ENCODE measurements around the gene SORCS2.

SORCS2 gene

DNA sequence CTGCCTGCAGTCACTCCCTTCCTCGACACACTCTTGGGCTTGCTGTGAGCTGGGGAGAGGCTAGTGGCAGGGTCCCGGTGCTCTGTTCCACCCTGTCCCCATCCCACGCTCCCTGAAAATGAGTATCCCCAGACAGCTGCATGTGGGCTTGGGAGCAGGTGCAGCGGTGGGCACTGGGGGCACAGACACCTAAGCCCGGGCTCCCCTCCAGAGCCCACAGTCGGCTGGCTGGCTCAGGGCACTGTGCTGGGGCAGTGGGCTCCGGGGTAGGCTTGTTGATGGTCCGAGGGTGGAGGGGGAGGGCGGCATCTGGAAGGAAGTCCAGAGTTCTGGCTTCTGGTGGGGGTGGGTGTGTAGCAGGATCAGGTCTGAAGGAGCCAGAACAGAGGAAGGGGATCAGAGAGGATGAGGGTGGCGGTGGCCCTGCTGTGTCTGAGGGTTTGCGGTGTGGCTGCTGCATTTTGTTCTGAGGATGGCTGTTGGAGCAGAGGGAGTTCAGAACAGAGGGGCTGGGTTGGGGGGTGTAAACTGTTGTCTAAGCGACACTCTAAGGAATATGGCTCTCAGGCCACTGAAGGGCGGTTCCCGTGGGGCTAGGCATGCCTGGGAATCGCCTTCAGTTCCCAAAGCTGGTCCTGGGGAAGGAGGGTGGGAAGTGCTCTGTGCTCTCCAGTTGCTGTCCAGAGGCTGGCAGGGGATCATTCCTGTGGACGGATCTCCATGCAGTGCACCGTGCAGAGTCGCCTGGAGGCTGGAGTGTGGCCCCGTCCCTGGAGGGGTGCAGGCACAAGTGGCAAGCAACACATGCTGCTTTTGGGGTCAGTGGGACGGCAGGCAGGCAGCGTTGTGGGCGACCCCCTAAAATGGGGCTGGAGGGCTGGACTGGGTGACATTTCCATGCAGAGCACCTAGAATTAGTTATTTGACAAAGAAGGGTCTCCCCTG lies 114.0 kb downstream of the SORCS2 start:
- no peak for DNase-seq (ENCODE audit: low spot score)

DNA sequence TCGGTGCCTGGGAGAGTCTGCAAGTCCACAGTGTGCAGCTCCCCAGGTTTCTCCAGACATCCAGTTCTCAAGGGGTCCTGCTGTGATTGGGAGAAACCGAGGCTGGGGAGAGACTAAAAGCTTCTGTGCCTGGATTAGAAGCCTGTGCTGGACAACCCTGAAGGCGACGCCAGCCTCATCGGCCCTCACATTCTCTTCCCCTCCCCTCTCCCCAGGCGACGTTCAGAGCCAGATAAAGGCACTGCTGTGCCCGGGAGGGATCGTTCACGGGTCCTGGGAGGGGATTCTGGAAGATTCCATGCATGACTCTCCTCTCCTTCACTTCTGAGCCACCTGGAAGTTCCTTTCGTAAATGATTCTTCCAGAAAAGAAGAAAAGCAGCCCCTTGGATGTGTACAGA lies 114.6 kb downstream of the SORCS2 start:
- DNase-seq (ENCODE audit: low spot score), result no peak

DNA sequence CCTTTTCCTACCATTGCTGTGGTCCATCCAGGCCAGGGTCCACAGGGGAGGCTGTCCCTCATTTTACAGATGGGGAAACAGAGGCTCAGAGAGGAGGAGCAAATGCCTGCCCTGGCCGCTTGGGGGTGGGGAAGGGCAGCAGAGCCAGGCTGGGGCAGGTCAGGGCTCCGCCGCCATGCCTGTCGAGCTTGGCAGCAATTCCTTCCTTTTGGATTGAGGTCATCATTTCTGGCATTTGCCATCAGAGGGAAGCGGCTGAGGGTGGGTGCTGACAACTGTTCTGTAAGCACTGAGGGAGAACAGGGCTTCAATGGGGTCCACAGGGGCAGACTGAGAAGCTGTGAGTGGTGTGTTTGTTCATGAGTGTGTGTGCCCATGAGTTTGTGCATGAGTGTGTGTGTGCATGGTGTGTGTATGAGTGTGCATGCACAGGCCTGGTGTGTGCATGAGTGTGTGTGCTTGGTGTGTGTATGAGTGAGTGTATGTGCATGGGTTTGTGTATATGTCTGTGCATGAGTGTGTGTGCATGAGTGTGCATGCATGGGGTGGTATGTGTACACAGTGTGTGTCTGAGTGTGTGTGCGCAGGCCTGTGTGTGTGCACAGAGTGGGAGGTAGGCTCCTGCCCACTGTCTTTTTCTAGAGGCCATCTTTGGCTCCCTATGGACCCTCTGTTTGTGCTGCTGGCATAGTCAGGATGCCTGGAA lies 115.2 kb downstream of the SORCS2 start:
- DNase-seq (ENCODE audit: low spot score), result no peak

DNA sequence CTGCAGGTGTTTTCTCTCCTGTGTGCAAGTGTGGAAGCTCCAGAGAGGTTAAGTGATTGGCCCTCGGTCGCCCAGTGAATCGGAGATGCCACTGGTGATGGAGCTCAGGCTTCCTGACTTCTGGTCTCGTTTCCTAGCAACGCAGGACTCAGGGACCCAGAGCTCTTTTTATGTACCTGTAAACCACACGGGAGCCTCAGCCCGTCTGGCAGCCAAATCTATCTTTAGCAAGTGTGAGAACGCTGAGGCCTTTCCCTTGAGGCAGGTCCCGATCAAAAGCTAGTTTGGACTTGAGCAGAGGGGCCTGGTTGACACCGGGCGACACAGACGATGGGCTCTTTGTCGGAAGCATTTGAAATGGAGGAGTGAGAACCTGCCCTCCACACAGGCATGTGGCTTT lies 116.8 kb downstream of the SORCS2 start:
- DNase-seq (ENCODE audit: low spot score), result no peak

DNA sequence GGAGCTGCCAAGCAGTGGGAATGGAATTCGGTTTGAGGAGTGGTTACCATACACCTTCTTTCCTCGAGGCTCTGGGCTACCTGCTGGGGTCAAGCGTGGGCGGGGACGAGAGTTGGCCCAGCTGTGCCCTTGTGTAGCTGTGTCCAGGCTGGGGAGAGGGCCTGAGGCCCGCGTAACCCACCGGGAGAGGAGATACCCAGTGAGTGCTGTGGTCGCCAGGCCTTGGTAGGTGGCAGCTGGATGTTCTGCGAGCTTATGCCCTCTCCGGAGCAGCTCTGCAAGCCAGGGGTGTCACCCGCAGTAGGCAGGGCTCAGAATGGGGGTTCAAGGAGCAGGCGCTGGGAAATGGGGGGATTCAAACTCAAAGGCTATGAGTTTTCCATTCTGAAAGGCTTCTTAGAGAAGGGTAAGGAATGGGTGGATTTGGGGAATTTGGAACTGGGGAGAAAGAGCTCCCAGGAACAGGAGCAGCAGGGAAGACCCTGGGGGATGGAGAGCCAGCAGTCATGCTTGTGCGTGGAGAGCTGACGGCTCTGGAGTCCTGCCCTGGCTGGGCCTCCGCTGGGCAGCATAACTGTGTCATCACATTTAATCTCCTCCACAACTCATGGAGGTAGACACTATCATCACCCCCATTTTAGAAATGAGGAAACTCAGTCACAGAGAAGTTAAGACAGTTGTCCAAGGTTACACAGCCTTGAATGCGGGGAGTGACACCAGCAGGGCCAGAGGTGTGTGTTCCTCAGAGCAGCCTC lies 117.5 kb downstream of the SORCS2 start:
- DNase-seq (ENCODE audit: low spot score), result no peak

DNA sequence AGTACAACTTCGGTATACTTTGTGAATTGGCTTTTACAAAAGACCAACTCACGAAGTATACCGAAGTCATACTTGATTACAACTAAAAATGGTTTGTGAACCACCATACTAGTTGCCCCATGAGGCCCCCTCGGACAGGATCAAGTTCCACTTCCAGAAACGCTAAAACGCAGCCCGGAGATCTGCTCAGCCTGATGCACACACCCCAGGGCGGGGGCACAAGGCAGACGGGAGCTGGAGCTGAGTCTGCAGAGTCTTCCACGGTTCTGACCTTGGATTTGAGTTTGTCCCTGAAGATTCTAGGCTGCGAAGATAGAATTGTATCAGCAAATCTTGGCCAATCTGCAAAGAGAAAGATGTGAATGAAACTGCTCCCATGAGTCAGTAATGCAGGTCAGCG lies 118.1 kb downstream of the SORCS2 start:
- DNase-seq (ENCODE audit: low spot score), result no peak

DNA sequence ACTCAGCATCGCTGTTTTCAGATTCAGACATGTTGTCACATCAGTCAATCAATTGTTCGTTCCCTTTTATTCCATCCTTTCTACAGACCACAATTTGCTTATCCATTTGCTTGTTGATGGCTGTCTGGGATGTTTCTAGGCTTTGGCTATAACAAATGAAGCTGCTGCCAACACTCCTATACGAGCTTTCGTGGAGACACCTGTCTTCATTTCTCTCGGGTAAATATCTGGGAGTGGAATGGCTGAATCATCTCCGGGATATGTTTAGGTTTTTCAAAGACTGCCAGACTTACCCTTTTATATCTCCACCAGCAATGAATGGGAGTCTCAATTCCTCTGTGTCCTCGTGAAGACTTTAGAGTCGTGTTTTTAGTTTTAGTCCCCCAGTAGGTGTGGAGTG lies 118.9 kb downstream of the SORCS2 start:
- DNase-seq (ENCODE audit: low spot score), result no peak

DNA sequence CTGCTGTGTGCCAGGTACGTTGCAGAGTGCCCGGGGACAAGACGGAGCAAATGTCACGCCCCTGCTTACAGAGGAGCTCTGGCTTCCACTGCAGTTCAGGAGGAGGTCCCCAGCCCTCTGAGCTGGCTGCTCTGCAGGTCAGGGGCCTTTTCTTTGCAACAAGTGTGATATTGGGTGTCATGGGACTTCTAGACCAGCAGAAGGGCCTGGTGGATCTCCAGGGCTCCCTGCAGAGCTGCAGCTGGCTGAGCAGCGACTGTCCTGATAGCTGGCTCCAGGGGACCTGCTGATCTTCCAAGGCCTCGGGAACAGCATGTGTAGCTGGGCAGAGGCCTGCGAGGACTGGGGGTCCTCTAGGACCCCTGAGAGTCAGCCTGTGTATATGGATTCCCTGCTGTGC lies 120.4 kb downstream of the SORCS2 start:
- DNase-seq (ENCODE audit: low spot score), result no peak

DNA sequence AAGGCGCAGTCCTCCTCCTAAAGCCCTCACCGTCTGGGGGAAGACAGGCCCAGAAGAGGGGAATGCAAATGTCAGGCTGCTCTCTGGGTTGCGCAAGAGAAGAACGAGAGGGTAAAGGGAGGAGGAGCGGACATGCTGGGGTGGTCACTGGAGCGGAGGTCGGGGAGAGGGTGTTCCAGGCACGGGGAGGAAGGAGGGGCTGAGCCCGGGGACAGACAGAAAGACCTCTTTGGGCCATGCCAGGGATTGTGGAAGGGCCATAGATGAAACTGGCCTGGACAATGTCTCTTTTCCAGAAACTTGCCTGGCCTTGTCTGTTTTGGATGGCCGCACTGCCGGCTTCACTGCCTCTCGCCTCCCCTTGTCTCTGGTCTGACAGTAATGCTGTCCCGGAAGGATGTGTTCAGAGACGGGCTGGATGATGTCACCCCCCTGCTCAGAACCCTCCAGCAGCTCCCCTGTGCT lies 121.0 kb downstream of the SORCS2 start:
- DNase-seq (ENCODE audit: low spot score), result peak; percentile 84

DNA sequence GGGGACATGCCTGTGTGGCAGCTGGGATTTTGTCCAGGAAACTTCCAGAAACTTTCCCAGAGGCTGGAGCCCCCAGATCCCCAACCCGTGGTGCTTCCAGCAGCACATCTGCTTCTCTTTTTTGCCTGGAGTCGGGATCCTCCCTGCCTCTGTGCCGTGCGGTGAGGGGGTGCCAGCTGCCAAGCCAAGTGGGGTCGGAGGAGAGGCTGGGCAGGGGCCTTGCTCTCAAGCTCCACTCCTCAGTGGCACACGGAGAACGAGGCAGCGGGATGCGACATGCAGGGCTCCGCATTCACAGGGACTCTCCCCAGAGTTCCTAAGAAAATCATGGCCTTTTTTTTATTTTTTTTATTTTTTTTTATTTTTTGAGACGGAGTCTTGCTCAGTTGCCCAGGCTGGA lies 121.7 kb downstream of the SORCS2 start:
- DNase-seq (ENCODE audit: low spot score), result no peak

DNA sequence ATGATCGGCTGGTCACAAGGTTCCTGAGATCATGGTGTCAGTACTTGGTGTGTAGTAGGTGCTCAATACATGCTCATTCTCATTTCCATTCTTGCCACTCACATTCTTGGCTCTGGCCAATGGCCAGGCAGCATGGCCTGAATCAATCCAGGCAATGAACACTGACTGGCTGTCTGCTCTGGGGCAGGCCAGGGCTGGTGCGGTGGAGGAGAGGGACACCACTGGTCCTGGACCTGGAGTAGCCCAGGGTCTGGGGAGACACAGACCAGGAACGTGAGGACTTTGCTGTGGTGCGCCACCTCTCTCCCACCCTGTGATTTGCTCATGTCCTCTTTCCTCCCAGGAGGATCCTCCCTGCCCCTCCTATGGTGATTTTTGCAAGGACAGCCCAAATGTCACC lies 122.9 kb downstream of the SORCS2 start:
- DNase-seq (ENCODE audit: low spot score), result no peak

DNA sequence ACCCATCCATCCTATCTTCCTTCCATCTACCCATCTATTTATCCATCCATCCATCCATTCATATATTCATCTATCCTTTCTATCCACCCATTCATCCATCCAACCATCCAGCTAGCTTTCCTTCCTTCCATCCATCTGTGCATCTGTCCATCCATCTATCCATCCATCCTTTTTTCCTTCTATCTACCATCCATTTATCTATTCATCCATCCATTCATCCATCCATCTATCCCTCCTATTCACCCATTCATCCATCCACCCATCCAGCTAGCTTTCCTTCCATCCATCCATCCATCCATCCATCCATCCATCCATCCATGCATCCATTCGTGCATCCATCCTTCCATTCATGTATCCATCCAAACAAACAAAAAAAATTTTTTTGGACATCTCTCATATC lies 123.6 kb downstream of the SORCS2 start:
- no peak for DNase-seq (ENCODE audit: low spot score)

DNA sequence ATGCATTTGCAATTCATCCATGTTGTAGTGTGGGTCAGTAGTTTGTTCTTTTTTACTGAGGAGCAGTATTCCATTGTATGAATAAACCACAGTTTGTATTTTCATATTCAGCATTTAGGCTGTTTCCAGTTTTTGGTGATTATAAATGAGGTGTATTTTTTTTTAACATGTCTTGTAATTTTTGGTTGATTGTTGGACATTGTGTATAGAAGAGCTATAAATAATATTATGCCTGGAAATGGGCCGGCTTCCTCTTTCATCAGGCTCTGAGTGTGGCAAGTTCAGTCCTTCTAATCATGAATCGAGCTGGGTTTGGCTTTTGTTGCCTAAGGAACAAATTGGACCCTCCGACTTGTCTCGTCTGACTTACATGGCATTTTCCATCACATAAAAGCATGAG lies 126.7 kb downstream of the SORCS2 start:
- DNase-seq (ENCODE audit: low spot score), result no peak

DNA sequence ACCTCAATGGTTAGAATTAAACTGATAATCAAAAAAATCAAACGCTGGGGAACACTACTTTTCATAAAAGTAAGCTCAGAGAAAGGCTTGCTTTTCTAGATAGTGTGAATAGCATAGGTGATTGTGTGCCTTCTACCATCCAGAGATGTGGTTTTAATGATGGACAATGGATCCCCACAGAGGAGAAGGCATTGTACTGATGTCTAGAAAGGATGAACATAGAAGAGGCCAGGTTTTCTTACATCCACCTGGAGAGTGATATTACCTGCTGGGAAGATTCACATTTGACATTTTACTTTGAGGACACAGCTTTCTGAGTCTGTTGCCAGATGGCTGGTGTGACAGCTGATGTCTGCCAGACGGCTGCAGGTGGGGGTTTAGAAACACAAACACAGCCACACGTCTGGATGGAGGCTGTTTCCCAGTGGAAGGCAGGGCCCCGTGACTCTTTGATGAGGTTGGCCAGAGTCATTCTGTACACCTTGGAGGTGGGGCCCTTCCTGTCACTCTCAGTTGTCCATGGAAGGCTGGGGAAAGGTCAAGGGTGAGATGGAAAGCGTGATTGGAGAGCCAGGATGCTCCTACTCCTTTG lies 128.0 kb downstream of the SORCS2 start:
- DNase-seq (ENCODE audit: low spot score), result no peak

DNA sequence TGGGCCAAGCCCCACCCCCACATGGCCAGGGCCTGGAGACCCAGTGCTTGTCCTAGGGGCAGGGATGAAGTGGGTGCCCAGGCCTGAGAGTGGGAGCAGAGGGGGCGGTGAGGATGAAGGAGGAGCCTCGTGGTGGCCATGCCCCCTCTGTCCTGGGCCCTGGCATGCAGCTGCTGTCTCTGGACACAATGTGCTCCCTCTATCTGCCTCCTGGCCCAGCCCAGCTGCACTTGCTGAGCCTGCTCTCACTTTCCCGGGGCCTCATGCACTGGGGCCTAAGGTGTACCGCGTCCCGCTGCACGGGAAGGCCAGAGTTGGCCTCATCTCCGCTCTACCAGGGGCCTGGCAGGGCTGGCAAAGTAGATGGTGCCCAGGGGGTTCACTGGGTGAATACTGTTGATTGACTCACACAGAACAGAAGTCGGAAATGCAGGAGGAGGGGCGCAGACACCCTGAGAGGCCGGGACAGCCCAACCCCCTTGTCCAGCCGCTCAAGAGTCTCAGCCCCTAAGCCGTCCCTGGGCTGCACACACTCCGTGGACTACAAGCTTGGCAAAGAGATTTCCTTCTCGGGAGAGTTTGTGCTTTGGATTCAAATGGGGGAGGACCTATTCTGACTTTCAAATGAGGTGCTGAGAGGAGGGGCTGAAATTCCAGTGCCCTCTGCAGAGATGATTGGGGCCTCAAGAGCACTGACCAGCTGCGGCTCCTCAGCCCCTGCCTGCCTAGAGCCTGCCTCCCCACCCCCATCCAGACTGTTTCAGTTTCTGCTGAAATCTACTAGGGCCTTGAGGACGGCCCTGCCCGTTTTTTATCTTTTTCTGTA lies 130.0 kb downstream of the SORCS2 start:
- DNase-seq (ENCODE audit: low spot score), result peak; percentile 65

DNA sequence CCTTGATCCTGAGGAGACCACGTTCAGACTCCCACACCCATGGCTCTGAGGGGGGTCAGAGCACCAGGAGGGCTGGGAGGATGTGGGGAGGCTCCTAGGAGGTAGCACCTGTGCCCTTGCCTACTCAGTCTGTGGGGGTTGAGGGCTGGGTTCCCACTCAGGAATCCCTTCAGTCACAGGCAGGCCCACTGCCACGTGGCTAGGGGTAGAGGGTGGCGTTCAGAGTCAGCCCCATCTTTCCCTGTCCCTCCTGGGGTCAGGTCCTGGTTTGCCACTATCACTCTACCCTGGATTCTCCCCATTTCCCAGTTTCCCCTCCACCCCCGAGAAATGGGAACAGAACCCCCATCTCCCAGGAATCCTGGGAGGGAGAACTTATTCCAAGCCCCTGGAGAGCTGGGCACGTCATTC lies 131.1 kb downstream of the SORCS2 start:
- DNase-seq (ENCODE audit: low spot score), result no peak

DNA sequence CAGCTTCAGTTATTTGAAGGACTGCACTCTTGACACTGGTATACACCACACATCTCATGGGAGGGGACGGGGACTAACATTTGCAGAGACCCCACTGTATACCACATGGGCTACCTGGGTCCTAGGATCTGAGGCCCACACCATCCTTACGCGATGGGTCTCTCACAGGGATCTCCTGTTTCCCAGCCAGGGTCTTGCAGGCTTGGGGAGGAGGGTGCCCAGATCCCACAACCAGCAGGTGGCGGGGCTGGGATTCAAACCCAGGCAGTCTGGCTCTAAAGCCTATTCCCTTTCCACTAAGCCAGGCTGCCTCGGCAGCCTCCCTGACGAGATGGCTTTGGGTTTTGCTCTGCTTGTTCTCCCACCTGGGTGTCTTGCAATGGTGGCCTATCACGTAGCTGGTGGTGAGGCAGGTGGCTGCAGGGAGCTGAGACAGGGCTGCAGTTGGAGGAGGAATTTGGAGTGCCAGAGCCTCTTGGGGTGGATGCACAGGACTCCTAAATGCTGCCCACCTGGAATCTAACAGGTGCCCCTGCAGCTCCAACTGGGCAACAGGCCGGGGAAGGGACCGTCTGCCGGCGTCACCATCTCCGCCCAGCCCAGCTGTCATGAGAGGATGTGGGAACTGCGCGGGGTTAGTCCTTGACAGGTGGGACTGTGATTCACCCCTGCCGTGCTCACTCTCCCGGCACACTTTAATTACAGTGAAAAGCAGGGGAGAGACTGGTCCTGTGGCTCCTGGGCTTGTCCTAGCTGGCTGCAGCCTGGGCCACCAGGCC lies 131.7 kb downstream of the SORCS2 start:
- no peak for DNase-seq (ENCODE audit: low spot score)

DNA sequence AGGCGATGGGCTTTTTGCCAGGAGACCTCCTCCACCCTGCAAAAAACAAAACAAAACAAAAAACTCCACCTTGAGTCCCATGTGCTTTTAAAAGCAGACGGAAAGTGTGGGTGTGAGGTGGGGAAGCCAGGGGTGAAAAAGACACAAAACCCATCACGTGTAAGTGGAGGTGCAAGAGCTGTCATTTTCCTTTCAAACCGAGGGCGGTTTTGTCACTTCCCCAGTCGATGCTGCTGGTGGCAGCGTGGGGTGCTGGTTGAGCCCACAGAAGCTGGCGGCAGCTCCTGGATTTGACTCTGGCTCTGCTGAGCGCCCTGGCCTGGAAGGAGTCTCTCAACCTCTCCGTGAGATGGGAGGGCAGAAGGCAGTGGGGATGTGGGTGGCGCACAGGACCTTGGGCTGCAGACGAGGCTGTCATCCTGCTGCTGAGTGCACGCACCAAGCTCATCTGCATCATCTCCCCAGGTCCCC lies 132.3 kb downstream of the SORCS2 start:
- DNase-seq (ENCODE audit: low spot score), result peak; percentile 83

DNA sequence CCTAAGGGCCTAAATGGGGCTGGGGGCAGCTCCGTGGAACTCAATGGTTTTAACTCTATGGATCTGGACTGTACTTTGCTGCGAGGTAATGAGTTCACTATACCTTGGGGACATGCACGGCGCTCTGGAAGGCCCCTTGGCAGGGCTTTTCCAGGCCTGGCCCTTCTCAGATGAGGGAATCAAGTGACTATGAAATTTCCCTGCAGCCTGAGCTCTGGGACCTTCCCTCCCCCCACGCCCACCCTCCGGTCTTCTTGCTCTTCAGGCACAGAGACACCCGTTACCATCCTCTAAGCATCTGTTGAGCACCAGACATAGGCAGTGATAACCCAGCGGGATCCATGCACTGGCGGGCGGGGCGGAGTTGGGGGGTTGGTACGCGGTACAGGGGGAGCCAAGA lies 133.2 kb downstream of the SORCS2 start:
- no peak for DNase-seq (ENCODE audit: low spot score)

DNA sequence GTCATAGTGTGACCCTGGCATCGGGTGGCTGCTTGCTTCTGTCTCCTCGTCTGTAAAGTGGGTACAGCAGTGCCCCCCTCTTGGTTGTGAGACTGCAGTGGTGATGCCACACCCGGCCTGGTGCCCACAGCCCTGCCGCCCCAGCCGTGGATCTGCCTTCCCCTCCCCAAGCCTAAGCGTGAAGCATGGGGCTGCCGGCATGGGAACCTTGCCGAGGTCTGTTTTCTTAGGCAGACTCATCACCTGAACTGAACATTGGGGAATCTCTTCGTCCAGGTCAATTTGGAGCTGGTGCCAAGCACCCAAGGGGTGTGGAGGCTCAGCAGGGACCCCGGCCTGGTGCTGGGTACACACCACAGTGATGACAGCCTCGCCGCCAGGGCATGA lies 134.0 kb downstream of the SORCS2 start:
- DNase-seq (ENCODE audit: low spot score), result no peak
